Sigmoid colon (tissue), 4 donors: ENCODE data around the gene NPC1.

Experiments
- EP300 ChIP-seq, 4 donors: sonication (generic); formaldehyde crosslinking; IDR thresholded peaks; one replicate each; pipeline ENCODE4 v1.6.1; 2017; ENCODE audit warnings: antibody characterized with exemption in 4 of 4
- POLR2A ChIP-seq, 2 donors: fragments of 450-650 bp; IDR thresholded peaks; one replicate each; pipeline ENCODE4 v1.6.1; 2016; ENCODE audit warnings: antibody characterized with exemption in 2 of 2, mild to moderate bottlenecking in 2 of 2, moderate library complexity in 2 of 2
- POLR2AphosphoS5 ChIP-seq, 4 donors: sonication (generic); formaldehyde crosslinking; IDR thresholded peaks; one replicate each; pipeline ENCODE4 v1.6.1; 2017; ENCODE audit warnings: antibody characterized with exemption in 4 of 4
- TF ChIP-seq, protein P1 (sequence below), 4 experiments: fragments of 450-650 bp in 3 of 4; fragments of 200-600 bp in 1 of 4; IDR thresholded peaks; one replicate each; pipeline ENCODE4 v1.5.1; 2016 to 2019; ENCODE audit warnings: antibody characterized with exemption in 4 of 4, mild to moderate bottlenecking in 3 of 4, moderate library complexity in 2 of 4

DNA sequence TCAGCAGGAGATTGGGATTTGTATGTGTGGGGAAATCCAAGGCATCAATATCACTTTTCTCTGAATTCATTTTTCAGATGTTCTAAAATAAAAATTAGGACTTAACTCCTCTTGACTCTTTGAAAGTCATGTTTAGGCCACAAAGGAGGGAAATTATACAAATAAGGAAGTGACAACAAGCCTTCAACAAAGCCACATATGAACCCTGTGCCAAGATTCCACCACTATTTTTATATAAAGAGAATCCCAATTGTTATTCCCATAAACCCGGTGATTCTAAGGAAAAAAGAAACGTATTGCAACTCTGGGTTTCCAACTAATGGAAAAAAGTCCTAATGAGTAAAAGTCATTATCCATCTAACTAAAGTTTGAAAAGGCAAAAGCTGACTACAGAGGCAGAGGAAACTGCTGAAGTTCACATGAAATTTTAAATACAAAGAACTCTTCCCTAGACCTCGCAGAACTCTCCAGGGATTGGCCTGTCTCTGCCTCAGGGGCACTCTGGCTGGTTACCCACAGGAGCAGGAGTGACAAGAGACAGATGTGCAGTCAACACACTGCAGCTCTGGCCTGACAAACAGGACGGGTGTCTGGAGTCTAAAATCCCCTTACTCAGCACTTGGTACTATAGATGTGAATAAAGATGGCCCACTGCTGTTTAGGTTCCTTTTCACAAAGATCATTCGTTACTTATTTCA, 11.5 kb downstream of the NPC1 start:
- TF ChIP-seq, protein P1, sequence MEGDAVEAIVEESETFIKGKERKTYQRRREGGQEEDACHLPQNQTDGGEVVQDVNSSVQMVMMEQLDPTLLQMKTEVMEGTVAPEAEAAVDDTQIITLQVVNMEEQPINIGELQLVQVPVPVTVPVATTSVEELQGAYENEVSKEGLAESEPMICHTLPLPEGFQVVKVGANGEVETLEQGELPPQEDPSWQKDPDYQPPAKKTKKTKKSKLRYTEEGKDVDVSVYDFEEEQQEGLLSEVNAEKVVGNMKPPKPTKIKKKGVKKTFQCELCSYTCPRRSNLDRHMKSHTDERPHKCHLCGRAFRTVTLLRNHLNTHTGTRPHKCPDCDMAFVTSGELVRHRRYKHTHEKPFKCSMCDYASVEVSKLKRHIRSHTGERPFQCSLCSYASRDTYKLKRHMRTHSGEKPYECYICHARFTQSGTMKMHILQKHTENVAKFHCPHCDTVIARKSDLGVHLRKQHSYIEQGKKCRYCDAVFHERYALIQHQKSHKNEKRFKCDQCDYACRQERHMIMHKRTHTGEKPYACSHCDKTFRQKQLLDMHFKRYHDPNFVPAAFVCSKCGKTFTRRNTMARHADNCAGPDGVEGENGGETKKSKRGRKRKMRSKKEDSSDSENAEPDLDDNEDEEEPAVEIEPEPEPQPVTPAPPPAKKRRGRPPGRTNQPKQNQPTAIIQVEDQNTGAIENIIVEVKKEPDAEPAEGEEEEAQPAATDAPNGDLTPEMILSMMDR (IDR thresholded peaks at IDR 0.05): no peak
- no peak for TF ChIP-seq POLR2AphosphoS5 (IDR thresholded peaks at IDR 0.05)
- no peak for TF ChIP-seq POLR2A (IDR thresholded peaks at IDR 0.05)
- TF ChIP-seq EP300 (IDR thresholded peaks at IDR 0.05): no peak
